Transverse colon (tissue), 4 donors: ENCODE data around the gene TMIGD1. TPM values are rescaled to one million over a fixed set of nuclear protein-coding genes. Genes with fewer than 3 reads are reported as not detected.

Source experiments
- DNase-seq: peaks from one replicate; pipeline ENCODE4 v3.0.0-alpha.2; 2019
- H3K27ac ChIP-seq, 4 donors: fragments of 200-600 bp; sonication (generic); 2 replicates each; pipeline ENCODE4 v1.5.1; 2016 to 2018; ENCODE audit warnings: inconsistent platforms in 4 of 4
- H3K27me3 ChIP-seq: fragments of 200-600 bp; sonication (generic); 2 replicates; pipeline ENCODE4 v1.5.1; 2017; ENCODE audit warnings: inconsistent platforms
- H3K36me3 ChIP-seq, 4 donors: fragments of 200-600 bp; sonication (generic); 2 replicates each; pipeline ENCODE4 v1.5.1; 2017 to 2019; ENCODE audit warnings: inconsistent platforms in 4 of 4
- H3K4me1 ChIP-seq, 4 donors: fragments of 200-600 bp; sonication (generic); 2 replicates each; pipeline ENCODE4 v1.5.1; 2017 to 2020; ENCODE audit warnings: inconsistent platforms in 4 of 4
- H3K4me3 ChIP-seq, 4 donors: fragments of 200-600 bp; sonication (generic); 1 replicate in 1 of 4; 2 replicates in 3 of 4; pipeline versions ENCODE4 v1.5.1 to v1.6.1; 2017 to 2019; ENCODE audit warnings: inconsistent platforms in 4 of 4
- H3K9me3 ChIP-seq, 2 donors: fragments of 200-600 bp; sonication (generic); 2 replicates each; pipeline ENCODE4 v1.5.1; 2017 to 2019; ENCODE audit warnings: inconsistent platforms in 2 of 2
- EP300 ChIP-seq: sonication (generic); formaldehyde crosslinking; IDR thresholded peaks from one replicate; pipeline ENCODE4 v1.6.1; 2017; ENCODE audit warnings: antibody characterized with exemption, low read depth
- POLR2A ChIP-seq: fragments of 450-650 bp; IDR thresholded peaks from one replicate; pipeline ENCODE4 v1.6.1; 2016; ENCODE audit warnings: antibody characterized with exemption, mild to moderate bottlenecking, moderate library complexity
- POLR2AphosphoS5 ChIP-seq, 3 donors: sonication (generic); formaldehyde crosslinking; IDR thresholded peaks; one replicate each; pipeline ENCODE4 v1.6.1; 2016; ENCODE audit warnings: antibody characterized with exemption in 3 of 3
- WGBS, 2 donors: methylation state at CpG; one replicate each; pipeline ENCODE4 v1.1.5; 2018; ENCODE audit warnings: low coverage in 1 of 2; 5-methylcytosine and 5-hydroxymethylcytosine counted together
- in situ Hi-C, 4 donors: fragments of 200-750 bp; cut with MboI; loops; one replicate each; pipeline versions ENCODE4 v1.15.0 to v1.15.1; 2017; ENCODE audit warnings: low sequenced_read_pairs in 3 of 4, low pct_ligation_motif_present in 1 of 4, low pct_unique_long_range_greater_than_20kb in 1 of 4
- intact Hi-C: fragments of 100-400 bp; cut with DNase I; formaldehyde crosslinking; loops from one replicate; pipeline ENCODE4 v1.15.1; 2023; ENCODE audit warnings: low total_unique reads
- total RNA-seq, 4 donors: library from RNA; depleted of rRNA; stranded (reverse); fragments of >200 nt; gene quantifications; one replicate each; pipeline ENCODE4 v1.1.0, GENCODE V29; 2016
- TF ChIP-seq, protein P1 (sequence below), 5 experiments: fragments of 200-600 bp in 3 of 5; fragments of 450-650 bp in 2 of 5; sonication (generic) in 3 of 5; IDR thresholded peaks; 1 replicate in 2 of 5; 2 replicates in 3 of 5; pipeline ENCODE4 v1.5.1; 2016 to 2017; ENCODE audit warnings: antibody characterized with exemption in 5 of 5, inconsistent platforms in 3 of 5, mild to moderate bottlenecking in 2 of 5, moderate library complexity in 1 of 5

Gene TMIGD1
- total RNA-seq, 4 donors from 2014 or later = 0.80 to 488 (median 131) TPM

DNA sequence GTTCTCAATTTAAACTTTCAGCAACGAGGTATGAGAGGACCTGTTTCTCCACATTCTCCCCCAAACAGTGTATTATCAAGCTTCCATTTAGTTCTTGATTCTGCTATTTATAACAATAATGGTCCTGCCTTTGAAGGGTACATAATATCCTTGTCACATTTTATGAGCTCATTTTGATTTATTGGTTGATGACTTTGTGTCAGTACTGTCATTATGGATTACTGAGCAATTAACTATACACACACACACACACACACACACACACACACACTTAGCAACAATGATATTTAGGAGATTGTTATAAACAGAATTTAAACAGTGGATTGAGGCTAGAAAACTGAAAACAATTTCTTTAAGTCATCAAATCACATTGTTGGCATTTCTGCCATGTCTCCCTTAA, 7.0 kb downstream of the TMIGD1 start:
- no peak for DNase-seq
- H3K36me3 ChIP-seq = no peaks in the 10 kb centered on the region
- in situ Hi-C loops (loop anchor here in 3 of 4 donors (10.0 to 25.0 kb wide), 2 partner anchors 215 to 222 kb away; partner anchors contain the start of gene NSRP1 (in 2 of the 3)), intact Hi-C loops (no loop called here)
- peaks cover 0 to 21% (median under 1%) of the 10 kb centered on the region in 4 donors for H3K4me1 ChIP-seq
- no peak overlapping the region for H3K27ac ChIP-seq
- H3K4me3 ChIP-seq = no peak overlapping the region
- 9 to 29% methylated on average over 1 of the region's 1 CpG for WGBS, 2 donors
- no peaks in the 10 kb centered on the region for H3K27me3 ChIP-seq
- H3K9me3 ChIP-seq = no peaks in the 10 kb centered on the region
- TF ChIP-seq POLR2AphosphoS5 (IDR thresholded peaks at IDR 0.05) (no peak), POLR2A (no peak), EP300 (no peak)
- TF ChIP-seq, protein P1, sequence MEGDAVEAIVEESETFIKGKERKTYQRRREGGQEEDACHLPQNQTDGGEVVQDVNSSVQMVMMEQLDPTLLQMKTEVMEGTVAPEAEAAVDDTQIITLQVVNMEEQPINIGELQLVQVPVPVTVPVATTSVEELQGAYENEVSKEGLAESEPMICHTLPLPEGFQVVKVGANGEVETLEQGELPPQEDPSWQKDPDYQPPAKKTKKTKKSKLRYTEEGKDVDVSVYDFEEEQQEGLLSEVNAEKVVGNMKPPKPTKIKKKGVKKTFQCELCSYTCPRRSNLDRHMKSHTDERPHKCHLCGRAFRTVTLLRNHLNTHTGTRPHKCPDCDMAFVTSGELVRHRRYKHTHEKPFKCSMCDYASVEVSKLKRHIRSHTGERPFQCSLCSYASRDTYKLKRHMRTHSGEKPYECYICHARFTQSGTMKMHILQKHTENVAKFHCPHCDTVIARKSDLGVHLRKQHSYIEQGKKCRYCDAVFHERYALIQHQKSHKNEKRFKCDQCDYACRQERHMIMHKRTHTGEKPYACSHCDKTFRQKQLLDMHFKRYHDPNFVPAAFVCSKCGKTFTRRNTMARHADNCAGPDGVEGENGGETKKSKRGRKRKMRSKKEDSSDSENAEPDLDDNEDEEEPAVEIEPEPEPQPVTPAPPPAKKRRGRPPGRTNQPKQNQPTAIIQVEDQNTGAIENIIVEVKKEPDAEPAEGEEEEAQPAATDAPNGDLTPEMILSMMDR (IDR thresholded peaks at IDR 0.05) = no peak

DNA sequence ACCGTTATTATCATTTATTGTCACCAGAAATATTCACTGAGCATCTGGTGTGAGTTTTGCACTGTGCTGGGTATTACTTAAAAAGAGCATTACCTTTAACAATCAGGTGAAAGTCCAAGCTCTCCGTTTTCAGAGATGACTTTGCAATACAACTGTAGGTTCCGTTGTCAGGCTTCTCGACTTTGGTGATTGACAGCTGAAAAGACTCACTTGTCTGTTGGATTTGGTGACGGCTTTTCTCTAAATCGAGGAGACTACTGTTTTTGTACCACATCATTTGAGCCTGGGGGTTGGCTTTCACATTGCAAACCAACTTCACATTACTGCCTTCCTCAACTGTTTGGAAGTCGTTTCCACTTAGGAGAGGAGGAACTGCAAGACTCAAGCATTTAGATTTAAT, 9.1 kb downstream of the TMIGD1 start:
- in situ Hi-C loops = loop anchor here in 3 of 4 donors (10.0 to 25.0 kb wide), 2 partner anchors 212 to 220 kb away; partner anchors contain the start of gene NSRP1 (in 2 of the 3)
- Histone ChIP-seq H3K27ac (no peak overlapping the region), H3K4me1 (peaks cover 0 to 9% (median 0%) of the 10 kb centered on the region in 4 donors), H3K9me3 (no peaks in the 10 kb centered on the region), H3K27me3 (no peaks in the 10 kb centered on the region), H3K4me3 (no peak overlapping the region), H3K36me3 (no peaks in the 10 kb centered on the region)
- intact Hi-C loops = no loop called here
- TF ChIP-seq POLR2A (no peak), POLR2AphosphoS5 (IDR thresholded peaks at IDR 0.05) (no peak), EP300 (no peak)
- TF ChIP-seq, protein P1 (IDR thresholded peaks at IDR 0.05) = no peak
- no peak for DNase-seq
- 71 to 72% methylated on average over 7 of the region's 7 CpGs for WGBS, 2 donors

DNA sequence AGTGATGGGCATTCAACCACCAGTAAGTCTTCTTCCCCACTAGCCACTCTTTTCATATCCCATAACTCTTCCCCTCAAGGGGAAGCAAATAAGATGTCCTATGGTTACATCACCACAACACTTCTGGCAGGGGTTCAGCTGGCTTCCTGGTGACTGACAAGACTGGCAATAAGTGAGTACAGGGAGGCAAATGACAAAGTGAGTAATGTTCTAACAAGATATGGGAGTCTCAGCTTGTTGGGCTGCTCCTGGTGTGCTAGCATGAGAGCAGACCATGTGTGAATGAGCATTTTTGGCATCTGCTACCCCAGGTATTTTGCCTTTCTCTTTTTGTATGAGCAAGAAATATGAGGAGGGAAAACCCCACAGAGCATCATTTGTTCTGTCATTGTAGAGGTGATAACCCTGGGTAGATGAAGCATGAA, 9.9 kb downstream of the TMIGD1 start:
- no peaks in the 10 kb centered on the region for H3K36me3 ChIP-seq
- peak; percentile 49 for DNase-seq
- H3K4me3 ChIP-seq = no peak overlapping the region
- no peaks in the 10 kb centered on the region for H3K27me3 ChIP-seq
- no peak overlapping the region for H3K27ac ChIP-seq
- H3K4me1 ChIP-seq = peaks cover 0 to 9% (median 0%) of the 10 kb centered on the region in 4 donors
- in situ Hi-C loops (loop anchor here in 1 of 4 donors (10.0 kb wide), 1 partner anchor 219 kb away; no protein-coding TSS in a partner anchor), intact Hi-C loops (no loop called here)
- TF ChIP-seq POLR2A (no peak), EP300 (no peak), POLR2AphosphoS5 (IDR thresholded peaks at IDR 0.05) (no peak)
- TF ChIP-seq, protein P1 (IDR thresholded peaks at IDR 0.05) = no peak
- no peaks in the 10 kb centered on the region for H3K9me3 ChIP-seq

GRCh38 chr17:30323262-30323894, 10.5 kb downstream of the TMIGD1 start:
- H3K27ac ChIP-seq = no peak overlapping the region
- intact Hi-C loops (no loop called here), in situ Hi-C loops (loop anchor here in 1 of 4 donors (10.0 kb wide), 1 partner anchor 219 kb away; no protein-coding TSS in a partner anchor)
- H3K27me3 ChIP-seq = no peaks in the 10 kb centered on the region
- TF ChIP-seq, protein P1 (IDR thresholded peaks at IDR 0.05) = no peak
- no peak for TF ChIP-seq POLR2AphosphoS5 (IDR thresholded peaks at IDR 0.05)
- TF ChIP-seq EP300 = no peak
- TF ChIP-seq POLR2A = no peak
- no peaks in the 10 kb centered on the region for H3K9me3 ChIP-seq
- peaks cover 0 to 9% (median 0%) of the 10 kb centered on the region in 4 donors for H3K4me1 ChIP-seq
- no peak overlapping the region for H3K4me3 ChIP-seq
- 10 to 43% methylated on average over 2 to 5 of the region's 5 CpGs for WGBS, 2 donors
- H3K36me3 ChIP-seq = no peaks in the 10 kb centered on the region
- peak; percentile 22 for DNase-seq
